ENCODE data around the gene BCAS3. TPM values are rescaled to one million over a fixed set of nuclear protein-coding genes. Genes with fewer than 3 reads are reported as not detected.

Gene BCAS3
- total RNA-seq, 1 experiment from 2014 or later, result 6.0 TPM

DNA sequence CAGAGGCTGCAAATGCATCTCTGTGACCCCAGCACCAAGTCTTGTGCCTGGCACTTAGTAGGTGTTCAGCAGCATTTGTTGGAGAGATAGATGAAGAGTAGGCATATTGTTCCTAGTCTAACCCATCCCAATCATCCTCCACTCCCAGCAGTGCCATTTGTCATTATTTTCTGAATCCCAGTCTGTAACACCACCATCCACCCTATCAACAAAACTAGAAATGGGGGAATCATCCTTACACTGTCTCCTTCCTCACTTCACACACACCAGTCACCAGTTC is 626.1 kb downstream of the BCAS3 start:
- no peak for DNase-seq (ENCODE audit: low spot score)
- in situ Hi-C loops (cut with HindIII; ENCODE audit: low sequenced_read_pairs), result no loop called here

DNA sequence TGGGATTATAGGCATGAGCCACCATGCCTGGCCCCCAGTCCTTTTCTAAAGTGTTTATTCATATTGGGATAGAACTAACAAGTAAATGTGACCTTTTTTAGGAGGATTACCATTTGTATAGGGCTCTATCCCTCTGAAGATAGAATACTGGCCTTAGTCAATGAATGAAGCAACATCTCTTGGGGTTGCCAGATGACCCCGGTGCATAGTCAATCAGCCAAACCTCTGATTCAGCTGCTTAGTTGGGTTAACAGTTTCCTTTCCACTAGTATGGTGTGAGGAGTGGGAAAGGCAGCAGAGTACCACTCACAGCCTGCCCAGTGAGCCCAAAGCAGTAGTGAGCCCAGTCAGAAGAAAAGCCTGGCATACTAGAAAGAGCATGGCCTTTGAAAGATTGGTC is 627.4 kb downstream of the BCAS3 start:
- in situ Hi-C loops (cut with HindIII; ENCODE audit: low sequenced_read_pairs), result no loop called here
- no peak for DNase-seq (ENCODE audit: low spot score)

DNA sequence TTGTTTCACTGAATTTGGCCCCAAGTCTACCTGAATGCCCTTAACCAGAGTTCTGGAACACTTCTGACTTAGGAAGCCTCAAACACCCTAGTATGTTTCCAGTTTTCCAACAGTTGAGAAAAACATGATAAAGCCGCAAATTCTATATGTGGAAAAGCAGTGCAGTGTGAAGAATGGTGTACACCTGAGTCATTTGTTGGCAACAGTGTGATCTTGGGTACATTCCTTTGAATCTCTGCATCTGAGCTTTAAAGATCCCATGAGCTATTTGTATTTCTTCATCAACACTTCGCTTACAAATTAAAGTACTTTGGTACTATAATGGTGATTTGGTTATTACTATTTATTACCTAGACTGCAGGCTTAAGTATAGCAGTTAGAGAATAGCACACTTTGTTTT is 628.4 kb downstream of the BCAS3 start:
- in situ Hi-C loops (cut with HindIII; ENCODE audit: low sequenced_read_pairs), result no loop called here
- no peak for DNase-seq (ENCODE audit: low spot score)

DNA sequence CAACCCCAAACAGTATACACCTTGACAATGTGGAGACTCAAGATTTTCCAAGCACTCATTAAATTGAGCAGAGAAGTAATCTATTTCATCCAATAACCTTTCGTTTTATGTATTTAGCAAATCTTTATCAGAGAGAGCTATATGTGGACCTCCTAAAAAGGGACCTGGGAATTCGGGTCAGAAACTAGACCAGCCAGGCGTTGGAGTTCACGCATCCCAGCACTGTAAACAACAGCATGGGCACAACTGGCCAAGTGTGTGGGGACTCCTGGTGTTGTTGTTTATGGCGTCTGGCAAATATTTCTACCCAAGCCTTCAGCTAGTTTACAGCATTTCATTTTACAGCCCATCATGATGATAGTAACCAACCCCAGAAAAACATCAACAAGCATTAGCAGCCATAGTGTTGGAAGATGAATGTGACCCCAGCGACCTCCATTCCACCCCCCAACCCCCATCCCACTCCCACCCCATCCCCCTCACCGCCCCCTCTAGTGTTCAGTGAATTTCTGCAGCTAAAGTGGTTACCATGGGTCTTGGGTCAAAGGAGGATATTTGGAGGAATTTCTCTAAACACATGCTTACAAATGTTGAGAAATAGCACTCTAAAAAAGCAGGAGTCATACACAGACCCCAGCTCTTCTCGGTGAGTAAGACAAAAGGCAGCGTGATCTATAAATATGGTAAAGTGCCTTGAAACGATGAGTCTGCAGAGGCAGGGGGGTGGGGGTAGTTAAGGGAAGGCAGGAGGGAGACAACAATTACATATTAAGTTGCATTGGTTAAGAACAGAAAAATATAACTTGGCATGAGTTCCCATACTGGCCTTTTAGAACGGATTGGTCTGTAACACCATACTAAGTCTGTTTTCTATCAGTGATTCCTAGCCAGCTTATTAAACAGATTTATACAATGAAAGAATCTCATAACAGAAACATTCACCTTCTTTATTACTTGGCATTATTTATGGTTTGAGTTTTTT is 630.5 kb downstream of the BCAS3 start:
- in situ Hi-C loops (cut with HindIII; ENCODE audit: low sequenced_read_pairs), result no loop called here
- DNase-seq (ENCODE audit: low spot score), result no peak

DNA sequence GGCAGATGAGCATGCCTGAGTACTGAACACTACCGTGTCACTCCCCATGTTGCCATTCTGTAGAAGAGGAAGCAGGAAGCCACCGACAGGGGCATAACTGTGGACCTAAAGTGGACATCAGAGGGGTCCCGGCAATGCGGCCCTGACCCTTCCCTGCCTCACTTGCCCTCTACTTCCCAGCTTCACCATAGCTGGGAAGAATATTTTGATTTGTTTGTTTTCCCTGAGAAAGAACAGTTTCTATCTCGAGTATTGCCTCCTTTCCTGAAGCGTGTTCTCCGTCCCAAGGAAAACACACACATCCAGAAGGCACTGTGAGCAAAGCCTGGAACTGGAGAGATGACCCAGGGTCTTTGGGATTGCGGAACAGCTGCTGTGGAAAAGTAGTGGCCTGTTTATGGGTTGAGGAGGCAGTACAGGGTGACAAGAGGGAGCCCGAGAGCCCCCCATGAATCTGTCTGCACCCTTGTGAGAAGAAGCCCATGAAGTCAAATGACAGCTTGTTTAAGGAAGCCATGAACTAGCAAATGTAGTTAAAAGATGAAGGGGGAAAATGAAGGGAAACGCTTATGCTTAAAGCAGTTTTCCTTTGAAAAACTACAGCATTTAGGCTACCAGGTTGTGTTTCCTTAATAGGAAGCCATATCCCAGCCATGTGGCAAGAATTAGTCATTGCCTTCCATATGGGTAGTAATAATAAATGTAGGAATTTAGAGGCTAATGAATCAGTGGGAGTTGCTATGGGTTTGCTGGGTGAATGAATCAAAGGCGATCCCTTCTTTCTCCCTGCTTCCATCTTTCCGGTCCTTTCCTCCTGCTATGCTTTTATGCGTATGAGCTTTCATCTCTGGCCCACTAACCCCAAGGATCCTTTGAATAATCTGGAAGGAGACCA is 632.0 kb downstream of the BCAS3 start:
- DNase-seq (ENCODE audit: low spot score), result no peak
- in situ Hi-C loops (cut with HindIII; ENCODE audit: low sequenced_read_pairs), result no loop called here

DNA sequence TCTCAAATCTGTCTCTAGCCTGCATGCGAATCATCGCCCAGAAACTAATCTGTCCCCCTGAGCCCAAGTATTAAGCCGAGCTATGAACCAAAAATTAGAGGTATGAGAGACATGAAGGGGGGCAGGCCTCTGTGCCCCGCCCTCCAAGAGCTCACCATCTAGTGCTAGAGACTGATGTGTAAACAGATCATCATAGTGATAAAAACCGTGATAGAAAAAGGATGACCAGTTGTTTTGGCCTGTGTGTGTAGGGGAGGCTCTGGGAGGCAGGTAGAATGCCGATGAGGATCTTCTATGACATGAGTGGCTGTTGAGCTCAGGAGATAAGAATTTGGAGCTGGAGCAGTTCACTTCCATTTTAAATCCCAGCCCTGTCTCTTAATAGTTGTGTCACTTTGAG is 632.9 kb downstream of the BCAS3 start:
- DNase-seq (ENCODE audit: low spot score), result no peak
- in situ Hi-C loops (cut with HindIII; ENCODE audit: low sequenced_read_pairs), result no loop called here

DNA sequence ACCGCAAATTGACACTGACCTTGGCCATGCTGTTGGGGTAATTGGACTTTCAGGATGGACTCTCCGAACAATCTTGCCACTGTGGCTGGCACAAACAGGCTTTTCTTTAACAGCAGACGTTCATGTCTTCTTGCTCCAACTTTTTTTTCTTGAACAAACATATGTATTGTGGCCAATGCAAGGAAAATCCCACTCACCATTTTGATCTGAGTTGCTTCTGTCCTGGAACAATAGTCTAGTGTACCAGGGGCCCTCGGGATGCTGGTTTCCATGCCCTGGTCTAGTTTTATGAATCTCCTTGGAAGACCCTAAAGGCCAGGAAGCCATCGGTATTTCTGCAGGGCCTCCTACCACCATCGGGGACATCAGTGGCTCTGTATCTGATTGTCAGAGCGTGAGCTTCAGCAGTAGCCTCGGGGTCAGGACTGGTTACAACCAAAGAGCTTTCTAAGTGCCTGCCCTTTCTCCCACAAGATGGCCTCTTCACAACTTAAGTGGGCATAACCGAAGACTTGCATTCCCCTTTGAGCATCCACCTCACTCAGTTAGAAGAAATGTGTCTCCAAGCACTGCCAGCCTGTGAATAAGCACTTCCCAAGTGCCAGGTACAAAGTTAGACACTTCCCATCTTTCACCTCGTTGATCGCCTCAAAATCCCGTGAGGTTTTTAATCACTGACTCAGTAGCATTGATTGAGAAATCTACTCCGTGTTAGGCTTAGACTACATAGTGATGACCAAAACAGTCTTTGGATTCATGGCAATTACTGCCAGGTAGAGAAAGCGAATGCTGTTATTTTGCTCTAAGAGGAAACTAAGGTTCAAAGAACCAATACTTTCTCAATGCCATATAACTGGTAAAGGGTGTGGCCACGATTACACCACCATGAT is 635.0 kb downstream of the BCAS3 start:
- in situ Hi-C loops (cut with HindIII; ENCODE audit: low sequenced_read_pairs), result no loop called here

DNA sequence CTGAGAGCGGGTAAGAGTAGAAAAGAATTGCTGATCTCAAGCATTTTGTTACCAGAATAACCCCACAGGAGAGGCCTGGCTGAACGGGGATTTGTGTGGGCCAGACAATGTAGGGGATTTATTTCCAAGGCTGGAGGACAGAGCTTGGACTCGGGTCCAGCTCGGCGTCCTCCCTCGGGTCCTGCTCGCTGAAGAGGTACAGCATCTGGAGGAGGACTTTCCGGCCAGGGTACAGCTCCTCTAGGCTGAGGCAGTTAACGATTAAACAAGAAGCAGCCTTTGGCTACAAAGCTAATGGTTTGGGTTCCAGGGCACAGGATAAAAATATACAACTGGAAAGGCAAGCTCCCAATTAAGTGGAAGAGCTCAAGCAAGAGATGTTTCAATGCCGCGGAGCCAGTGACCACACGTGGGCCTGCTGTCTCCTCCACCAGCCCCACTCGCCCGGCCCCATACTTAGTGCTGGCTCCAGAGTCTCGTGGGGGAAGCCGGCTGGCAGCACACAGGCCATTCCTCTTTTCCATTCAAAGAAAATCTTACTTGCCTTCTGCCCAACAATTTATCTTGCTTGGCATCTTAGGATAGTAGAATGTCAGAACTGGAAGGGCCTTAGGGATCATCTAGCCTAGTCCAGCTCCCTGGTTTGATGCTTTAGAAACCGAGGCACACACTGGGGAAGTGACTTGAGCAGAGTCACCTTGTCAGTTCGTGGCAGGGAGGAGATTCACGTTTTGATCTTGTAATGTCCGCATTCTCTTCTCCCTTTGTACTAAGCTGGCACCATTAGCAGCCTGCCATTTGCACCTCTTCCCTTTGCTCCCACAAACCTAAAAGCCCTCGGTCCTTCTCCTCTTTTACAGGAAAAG is 636.0 kb downstream of the BCAS3 start:
- no peak for DNase-seq (ENCODE audit: low spot score)
- in situ Hi-C loops (cut with HindIII; ENCODE audit: low sequenced_read_pairs), result no loop called here

More for the DNA sequence above, 635.0 kb downstream of the BCAS3 start:
- DNase-seq (ENCODE audit: low spot score), result no peak

DNA sequence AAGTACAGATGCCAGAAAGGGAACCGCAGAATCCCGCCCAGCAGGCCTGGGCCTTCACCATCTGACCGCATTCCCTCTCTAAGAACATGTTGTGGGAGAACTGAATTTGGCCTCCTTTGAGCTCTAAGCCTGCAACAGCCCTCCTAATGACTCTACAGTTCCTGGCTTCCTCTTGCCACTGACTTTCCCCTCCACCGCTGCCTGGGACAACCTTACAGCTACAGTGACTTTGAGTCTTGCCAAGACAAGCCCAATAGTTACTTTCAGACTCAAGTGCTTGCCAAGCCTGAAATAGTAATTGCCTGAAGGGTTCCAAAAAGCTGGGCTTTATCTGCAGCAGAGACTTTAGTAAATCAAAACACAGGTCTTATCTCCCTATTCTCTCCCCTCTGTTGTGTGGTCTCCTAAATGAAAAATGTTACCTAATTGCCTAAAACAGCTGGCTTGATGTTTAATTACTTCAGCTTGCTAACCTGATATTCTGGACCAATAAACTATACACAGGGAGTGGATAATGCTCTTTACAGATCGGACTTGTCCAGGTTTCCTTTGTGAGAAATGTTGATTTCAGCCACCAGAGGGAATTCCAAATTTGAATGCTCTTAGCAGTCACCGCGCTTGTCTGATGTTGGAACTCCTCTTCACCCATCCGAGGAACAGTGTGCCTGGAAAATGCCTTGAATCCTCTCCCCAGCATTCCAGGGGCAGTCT is 636.9 kb downstream of the BCAS3 start:
- in situ Hi-C loops (cut with HindIII; ENCODE audit: low sequenced_read_pairs), result no loop called here

DNA sequence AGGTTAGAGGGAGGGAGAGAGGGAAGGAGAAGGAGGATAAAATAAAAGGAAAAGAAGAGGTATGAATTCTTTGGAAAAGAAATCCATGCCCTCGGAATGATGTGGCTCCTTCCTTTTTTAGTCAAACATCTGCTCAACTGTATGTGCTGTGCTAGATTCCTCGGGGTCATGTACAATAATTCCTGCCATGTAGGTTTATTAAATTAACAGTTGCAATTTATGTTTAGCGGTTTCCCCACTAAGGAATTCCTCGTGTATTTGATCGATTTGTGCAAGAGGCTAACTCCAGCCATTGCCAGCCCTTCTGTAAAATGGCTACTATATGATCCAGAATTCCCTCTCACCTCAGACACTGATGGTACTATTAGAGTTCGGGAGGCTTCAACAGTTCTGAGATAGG is 639.0 kb downstream of the BCAS3 start:
- DNase-seq (ENCODE audit: low spot score), result no peak
- in situ Hi-C loops (cut with HindIII; ENCODE audit: low sequenced_read_pairs), result no loop called here

More for the DNA sequence above, 636.9 kb downstream of the BCAS3 start:
- DNase-seq (ENCODE audit: low spot score), result peak; percentile 71

DNA sequence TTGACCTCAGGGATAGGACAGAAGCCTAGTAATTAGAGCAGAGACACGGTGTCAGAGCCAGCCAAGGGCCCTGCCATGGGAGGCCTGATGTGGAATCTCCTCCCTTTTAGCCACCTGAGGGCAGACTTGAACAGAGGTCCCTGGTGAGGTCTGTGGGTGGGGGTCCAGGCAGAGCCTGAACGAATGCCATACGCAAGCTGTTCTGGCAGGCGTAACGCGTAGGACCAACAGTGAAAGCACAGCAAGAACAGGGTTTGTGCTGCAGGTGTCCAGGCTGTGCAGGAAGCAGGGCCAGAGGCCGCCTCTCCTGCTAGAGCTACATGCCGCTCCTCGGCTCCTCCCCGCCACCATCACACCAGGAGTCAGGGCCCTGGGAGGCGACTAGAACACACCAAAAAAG is 640.1 kb downstream of the BCAS3 start:
- in situ Hi-C loops (cut with HindIII; ENCODE audit: low sequenced_read_pairs), result no loop called here
- no peak for DNase-seq (ENCODE audit: low spot score)

DNA sequence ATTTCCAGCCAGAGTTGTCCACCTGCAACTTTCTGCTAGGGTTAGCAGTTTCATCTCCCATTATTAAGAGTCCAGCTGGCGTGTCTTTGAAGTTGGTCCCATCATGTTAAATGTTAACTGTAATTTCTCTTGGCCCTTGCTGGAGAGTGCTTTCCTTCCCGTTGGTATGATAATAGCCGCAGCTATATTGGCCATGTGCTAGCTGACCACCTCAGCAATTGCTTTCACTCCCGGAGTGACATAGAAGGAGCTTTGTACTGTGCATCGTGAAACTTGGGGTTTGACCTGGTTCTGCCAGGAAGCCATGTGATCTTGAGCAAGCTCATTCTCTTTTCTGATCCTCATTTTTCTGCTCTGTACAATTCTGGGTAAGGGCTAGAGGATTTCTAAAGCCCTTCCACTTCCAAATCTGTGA is 641.0 kb downstream of the BCAS3 start:
- in situ Hi-C loops (cut with HindIII; ENCODE audit: low sequenced_read_pairs), result no loop called here
- no peak for DNase-seq (ENCODE audit: low spot score)

DNA sequence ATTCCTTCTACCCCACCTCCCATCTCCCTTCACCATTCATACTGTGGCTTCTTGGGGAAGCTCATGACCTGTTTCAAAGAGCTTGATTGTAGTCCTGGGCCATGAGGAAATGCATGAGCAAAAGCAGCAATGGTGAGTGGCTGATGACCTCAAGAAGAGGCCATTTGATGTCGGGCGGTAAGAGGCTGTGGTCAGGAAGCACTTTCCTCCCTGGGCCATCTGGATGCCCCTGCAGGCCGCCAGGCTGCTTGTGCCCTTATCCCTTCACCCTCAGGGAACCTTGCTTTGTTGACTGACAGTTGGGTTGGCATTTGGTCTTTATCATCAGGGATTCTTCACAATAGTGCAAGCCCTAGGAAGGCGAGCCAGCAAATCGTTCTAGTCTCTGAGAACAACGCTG is 643.7 kb downstream of the BCAS3 start:
- DNase-seq (ENCODE audit: low spot score), result peak; percentile 48
- in situ Hi-C loops (cut with HindIII; ENCODE audit: low sequenced_read_pairs), result no loop called here

DNA sequence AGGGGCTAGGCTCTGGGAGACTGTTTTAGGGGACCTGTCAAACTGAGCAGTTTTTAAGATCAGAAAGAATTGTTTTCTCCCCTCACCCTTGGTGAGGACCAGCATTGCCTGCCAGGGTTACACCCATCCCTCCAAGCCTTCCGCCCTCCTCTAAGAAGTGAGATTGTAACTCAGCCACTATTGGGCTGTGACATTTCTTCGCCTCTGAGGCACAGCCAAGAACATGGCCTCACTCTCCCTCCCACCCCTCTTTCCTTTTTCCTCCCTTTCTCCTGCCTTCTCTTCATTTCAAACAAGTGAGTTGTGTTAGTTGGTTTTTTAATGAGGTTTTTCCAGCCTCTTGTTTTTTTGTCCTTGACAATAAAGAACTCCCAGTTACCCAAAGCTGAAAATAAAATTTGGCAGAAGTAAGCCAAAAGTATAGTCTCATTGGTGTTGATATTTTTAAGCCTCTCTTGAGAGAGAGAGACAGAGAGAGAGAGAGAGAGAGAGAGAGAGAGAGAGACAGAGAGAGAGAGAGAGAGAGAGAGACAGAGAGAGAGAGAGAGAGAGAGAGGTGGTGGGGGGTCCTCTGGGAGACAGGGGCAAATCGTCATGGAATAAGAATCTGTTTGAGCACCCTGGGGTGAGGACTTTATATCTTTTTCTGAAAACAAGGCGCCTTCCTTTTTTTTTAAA is 644.8 kb downstream of the BCAS3 start:
- DNase-seq (ENCODE audit: low spot score), result no peak
- in situ Hi-C loops (cut with HindIII; ENCODE audit: low sequenced_read_pairs), result no loop called here

DNA sequence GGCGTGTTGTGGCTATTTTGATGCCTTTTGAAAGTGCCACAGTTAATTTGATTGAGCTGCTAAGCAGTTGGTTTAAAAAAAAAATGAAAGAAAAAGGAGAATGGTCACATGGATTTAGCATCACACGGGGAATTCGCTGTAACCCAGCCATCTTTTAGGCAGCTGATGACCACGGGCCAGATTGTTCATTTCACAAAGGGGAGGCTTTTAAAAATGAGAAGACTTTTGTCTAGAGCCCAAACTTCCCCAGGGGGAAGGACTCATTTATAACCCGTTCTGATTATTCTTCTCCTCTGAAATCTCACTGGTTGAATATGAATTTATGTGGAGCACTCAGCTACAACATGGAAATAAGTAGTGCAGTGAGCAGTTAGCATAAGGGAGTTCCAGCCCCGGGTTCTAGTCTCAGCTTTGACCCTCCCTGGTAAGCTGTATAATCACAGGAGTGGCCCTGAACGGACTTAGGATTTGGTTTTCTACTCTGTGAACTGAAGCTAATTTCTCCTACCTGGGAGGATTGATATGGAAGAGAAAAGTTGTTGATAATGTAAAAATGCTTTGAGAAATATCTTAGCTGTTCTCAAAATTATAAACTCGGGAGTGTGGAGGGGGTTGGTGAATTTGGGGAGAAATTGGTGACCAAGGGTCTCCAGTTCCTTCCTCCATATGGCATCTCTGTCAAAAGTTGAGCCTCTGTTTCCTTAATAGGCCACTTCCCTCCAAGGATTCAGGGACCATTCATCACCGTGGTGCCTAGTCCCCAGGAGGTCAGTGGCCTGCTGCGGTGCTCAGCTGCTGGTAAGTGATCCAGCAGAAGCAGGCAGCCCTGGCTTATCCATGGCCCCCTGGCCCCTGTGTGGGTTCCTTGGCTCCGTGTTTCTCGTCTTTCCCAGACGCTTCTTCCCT is 645.6 kb downstream of the BCAS3 start:
- in situ Hi-C loops (cut with HindIII; ENCODE audit: low sequenced_read_pairs), result no loop called here
- DNase-seq (ENCODE audit: low spot score), result no peak

All from G401 (cell line).